Mammary microvascular endothelial cell (primary cell): Measurements from ENCODE around the gene BOC. TPM values are rescaled to one million over a fixed set of nuclear protein-coding genes. Genes with fewer than 3 reads are reported as not detected.

ENCODE experiments used
- total RNA-seq: library from RNA; depleted of rRNA; stranded (reverse); fragments of >200 nt; gene quantifications from 2 replicates; pipeline ENCODE4 v1.2.3, GENCODE V29; 2015

The BOC gene
- total RNA-seq: 0.27 and 0.34 TPM in 2 replicates

GRCh38 chr3:113211330-113212149 is at the start of gene BOC:
Gene BOC (plus strand): TSS chr3:113211557. CDS start chr3:113249803, 38,246 bp downstream.

Other genes starting within 250 kb of the BOC start
- not detected in 2 replicates for gene CD200R1, start 236.5 kb upstream of the BOC start, total RNA-seq
- 19.6 and 22.7 TPM in 2 replicates for gene GTPBP8, start 220.6 kb upstream of the BOC start, total RNA-seq
- 0.53 and 0.64 TPM in 2 replicates for gene CFAP44, start 229.9 kb downstream of the BOC start, total RNA-seq